ENCODE results near the gene KSR2. TPM values are rescaled to one million over a fixed set of nuclear protein-coding genes. Genes with fewer than 3 reads are reported as not detected.

KSR2 gene
- polyA plus RNA-seq, 1 experiment: not detected

GRCh38 chr12:117533687-117534086 is 435.1 kb downstream of the KSR2 start:
- Histone ChIP-seq H3K4me3 (ENCODE audit: low read depth, low read length) (no peak overlapping the region), H3K27me3 (ENCODE audit: control insufficient read depth, insufficient read depth, low read length) (no peaks in the 10 kb centered on the region), H3K36me3 (ENCODE audit: control insufficient read depth, insufficient read depth, low read length) (no peaks in the 10 kb centered on the region)
- no peak for TF ChIP-seq CTCF (IDR thresholded peaks at IDR 0.05; ENCODE audit: insufficient read depth, low read depth, low read length)
- ChIA-PET POLR2A (no interaction called here), CTCF (no interaction called here)
- DNase-seq (ENCODE audit: low read depth): no peak

DNA sequence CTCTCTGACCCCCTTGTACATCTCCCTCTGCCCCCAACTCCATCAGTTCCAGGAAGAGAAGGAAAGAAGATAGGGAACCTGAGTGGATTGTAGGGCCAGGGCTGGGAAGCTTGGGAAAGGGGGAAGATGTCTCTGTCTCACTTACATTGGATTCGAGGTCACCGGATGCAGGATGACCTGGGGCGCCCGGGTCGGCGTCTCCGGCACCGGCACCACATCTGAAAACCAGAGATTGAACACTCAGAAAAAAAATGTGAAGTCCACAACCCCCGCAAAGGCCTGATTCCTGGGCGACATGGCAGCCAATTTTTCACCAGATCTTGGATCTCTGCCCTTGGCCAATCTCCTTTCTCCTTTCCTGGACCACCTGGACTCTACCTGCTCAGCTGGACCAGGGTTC is 438.0 kb downstream of the KSR2 start:
- no peaks in the 10 kb centered on the region; the same call in 1 of the 2 replicates for H3K27me3 ChIP-seq (ENCODE audit: control insufficient read depth, insufficient read depth, low read length)
- DNase-seq (ENCODE audit: low read depth): no peak
- H3K4me3 ChIP-seq (ENCODE audit: low read depth, low read length): no peak overlapping the region
- no peaks in the 10 kb centered on the region for H3K36me3 ChIP-seq (ENCODE audit: control insufficient read depth, insufficient read depth, low read length)
- no peak for TF ChIP-seq CTCF (IDR thresholded peaks at IDR 0.05; ENCODE audit: insufficient read depth, low read depth, low read length)
- POLR2A ChIA-PET: no interaction called here
- CTCF ChIA-PET: no interaction called here

- CTCF ChIA-PET: no interaction called here
- Histone ChIP-seq H3K4me3 (ENCODE audit: low read depth, low read length) (no peak overlapping the region), H3K27me3 (ENCODE audit: control insufficient read depth, insufficient read depth, low read length) (no peaks in the 10 kb centered on the region; the same call in 1 of the 2 replicates), H3K36me3 (ENCODE audit: control insufficient read depth, insufficient read depth, low read length) (no peaks in the 10 kb centered on the region)
- POLR2A ChIA-PET: no interaction called here
- DNase-seq (ENCODE audit: low read depth): no peak
- no peak for TF ChIP-seq CTCF (IDR thresholded peaks at IDR 0.05; ENCODE audit: insufficient read depth, low read depth, low read length)
These were observed 440.3 kb downstream of the KSR2 start for GRCh38 chr12:117528538-117528937.

GRCh38 chr12:117527479-117527855 is 441.3 kb downstream of the KSR2 start:
- DNase-seq (ENCODE audit: low read depth): no peak
- Histone ChIP-seq H3K36me3 (ENCODE audit: control insufficient read depth, insufficient read depth, low read length) (no peaks in the 10 kb centered on the region), H3K27me3 (ENCODE audit: control insufficient read depth, insufficient read depth, low read length) (no peaks in the 10 kb centered on the region; the same call in 1 of the 2 replicates), H3K4me3 (ENCODE audit: low read depth, low read length) (no peak overlapping the region)
- TF ChIP-seq CTCF (IDR thresholded peaks at IDR 0.05; ENCODE audit: insufficient read depth, low read depth, low read length): no peak
- POLR2A ChIA-PET: no interaction called here
- CTCF ChIA-PET: no interaction called here

DNA sequence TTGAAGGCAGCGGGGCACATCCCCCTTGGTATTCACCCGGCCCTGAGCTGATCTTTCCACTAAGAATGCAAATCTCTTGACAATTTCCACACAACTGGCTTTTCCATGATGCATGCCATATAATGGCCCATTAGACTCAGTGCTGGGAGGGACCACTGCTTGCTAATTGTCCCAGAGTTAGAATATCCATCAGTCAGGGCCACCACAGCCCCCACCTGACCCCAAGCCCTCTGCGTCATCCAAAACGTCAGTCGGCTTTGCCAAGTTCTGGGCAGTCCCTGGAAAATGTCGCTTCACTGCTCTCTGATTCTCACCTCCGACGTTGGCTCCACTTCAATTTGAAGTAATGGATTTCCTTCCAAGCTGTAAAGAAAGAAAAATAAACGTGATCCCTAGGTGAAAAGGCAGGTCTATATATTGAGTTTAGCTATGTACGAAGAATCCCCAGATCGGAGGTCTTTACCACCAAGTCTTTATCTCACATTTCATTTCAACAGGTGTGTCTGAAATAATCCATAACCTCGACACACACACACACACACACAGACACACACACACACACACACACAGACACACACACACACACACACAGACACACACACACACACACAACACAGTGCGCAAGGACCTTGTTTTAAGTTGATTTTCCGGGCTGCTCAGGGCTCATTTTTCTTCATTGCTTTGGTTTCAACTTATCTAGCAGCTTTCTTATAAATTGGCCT is 441.9 kb downstream of the KSR2 start:
- no peaks in the 10 kb centered on the region for H3K36me3 ChIP-seq (ENCODE audit: control insufficient read depth, insufficient read depth, low read length)
- ChIA-PET POLR2A (no interaction called here), CTCF (no interaction called here)
- no peak for DNase-seq (ENCODE audit: low read depth)
- TF ChIP-seq CTCF (IDR thresholded peaks at IDR 0.05; ENCODE audit: insufficient read depth, low read depth, low read length): no peak
- H3K4me3 ChIP-seq (ENCODE audit: low read depth, low read length): no peak overlapping the region
- H3K27me3 ChIP-seq (ENCODE audit: control insufficient read depth, insufficient read depth, low read length): no peaks in the 10 kb centered on the region; the same call in 1 of the 2 replicates

Data from BJ (cell line).